Astrocyte (in vitro differentiated cells and primary cell): Measurements from ENCODE around the gene GRM7. TPM values are rescaled to one million over a fixed set of nuclear protein-coding genes. Genes with fewer than 3 reads are reported as not detected.

Source experiments
- DNase-seq: peaks from one replicate; pipeline ENCODE4 v3.0.0-alpha.2; 2010; ENCODE audit warnings: low read depth
- FAIRE-seq: peaks from 2 replicates; lab custom pipeline; 2011; peaks lifted over from hg19 to GRCh38; lab: Jason Lieb, UNC
- H2AFZ ChIP-seq: 2 replicates; pipeline ENCODE4 v1.6.0; 2012; ENCODE audit warnings: low read depth, low read length, inconsistent platforms
- H3K27ac ChIP-seq: 2 replicates; pipeline ENCODE4 v1.5.1; 2011; ENCODE audit warnings: low read depth, low read length, inconsistent platforms
- H3K27me3 ChIP-seq: 2 replicates; pipeline ENCODE4 v1.6.0; 2011; ENCODE audit warnings: low read length, inconsistent platforms; ENCODE audit not compliant: insufficient read depth
- H3K36me3 ChIP-seq: 2 replicates; pipeline ENCODE4 v1.5.1; 2011; ENCODE audit warnings: low read length, inconsistent platforms; ENCODE audit not compliant: insufficient read depth
- H3K4me1 ChIP-seq: 2 replicates; pipeline ENCODE4 v1.5.1; 2011; ENCODE audit warnings: low read length, inconsistent platforms; ENCODE audit not compliant: insufficient read depth
- H3K4me2 ChIP-seq: 2 replicates; pipeline ENCODE4 v1.6.0; 2012; ENCODE audit warnings: low read length, inconsistent platforms
- H3K4me3 ChIP-seq: 2 replicates; pipeline ENCODE4 v1.5.1; 2011; ENCODE audit warnings: low read depth, mild to moderate bottlenecking, low read length, inconsistent platforms; ENCODE audit not compliant: insufficient read depth
- H3K79me2 ChIP-seq: 2 replicates; pipeline ENCODE4 v1.6.0; 2012; ENCODE audit warnings: mild to moderate bottlenecking, low read length, inconsistent platforms; ENCODE audit not compliant: insufficient read depth
- H3K9ac ChIP-seq: 2 replicates; pipeline ENCODE4 v1.6.0; 2012; ENCODE audit warnings: mild to moderate bottlenecking, low read length, inconsistent platforms
- H3K9me3 ChIP-seq: 2 replicates; pipeline ENCODE4 v1.5.1; 2012; ENCODE audit warnings: low read depth, mild to moderate bottlenecking, low read length, inconsistent platforms; ENCODE audit not compliant: insufficient read depth
- H4K20me1 ChIP-seq: 2 replicates; pipeline ENCODE4 v1.6.0; 2012; ENCODE audit warnings: low read length, inconsistent platforms; ENCODE audit not compliant: insufficient read depth
- H3K27ac Mint-ChIP-seq: one replicate; pipeline ENCODE4 v1.8.0; 2021; ENCODE audit warnings: mild to moderate bottlenecking, mixed read lengths; ENCODE audit not compliant: unreplicated experiment
- H3K27me3 Mint-ChIP-seq: one replicate; pipeline ENCODE4 v1.8.0; 2021; ENCODE audit warnings: low read depth, mixed read lengths; ENCODE audit not compliant: unreplicated experiment
- H3K36me3 Mint-ChIP-seq: one replicate; pipeline ENCODE4 v1.8.0; 2021; ENCODE audit warnings: low read depth, mixed read lengths; ENCODE audit not compliant: unreplicated experiment
- H3K4me1 Mint-ChIP-seq: one replicate; pipeline ENCODE4 v1.8.0; 2021; ENCODE audit warnings: low read depth, mixed read lengths; ENCODE audit not compliant: unreplicated experiment
- H3K4me3 Mint-ChIP-seq: one replicate; pipeline ENCODE4 v1.8.0; 2021; ENCODE audit warnings: mild to moderate bottlenecking, moderate library complexity, mixed read lengths; ENCODE audit not compliant: unreplicated experiment
- H3K9me3 Mint-ChIP-seq: one replicate; pipeline ENCODE4 v1.8.0; 2021; ENCODE audit warnings: mild to moderate bottlenecking, mixed read lengths; ENCODE audit not compliant: unreplicated experiment
- EZH2 ChIP-seq: IDR thresholded peaks from 2 replicates; pipeline ENCODE4 v1.6.1; 2012; ENCODE audit warnings: mild to moderate bottlenecking, low read length, inconsistent platforms; ENCODE audit not compliant: insufficient read depth
- total RNA-seq: library from RNA; stranded (reverse); gene quantifications from 2 replicates; pipeline ENCODE4 v1.2.1, GENCODE V29; 2021
- TF ChIP-seq, protein P1 (sequence below): IDR thresholded peaks from 2 replicates; pipeline ENCODE4 v1.5.1; 2011; ENCODE audit warnings: low read depth, mild to moderate bottlenecking, inconsistent platforms, low read length, moderate library complexity; ENCODE audit not compliant: insufficient read depth

GRM7 gene
- total RNA-seq, 1 donor from 2014 or later, result not detected

DNA sequence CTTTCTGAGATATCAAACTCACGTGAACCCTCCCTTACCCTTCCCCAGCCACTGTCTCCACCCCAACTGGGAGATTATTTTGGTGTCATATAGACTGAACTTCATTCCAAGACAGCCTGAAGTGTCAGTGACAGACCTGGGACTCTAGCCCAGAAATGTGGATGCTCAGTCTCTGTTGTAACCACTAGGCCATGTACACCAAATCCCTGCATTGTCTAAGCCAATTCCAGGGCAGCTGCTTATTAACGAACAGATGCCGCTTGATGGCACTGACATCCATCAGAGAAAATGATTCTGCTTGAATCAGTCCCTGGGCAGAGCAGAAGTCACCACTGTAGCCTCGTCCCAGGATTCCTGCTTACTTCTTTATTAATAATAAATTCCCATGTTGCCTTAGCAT, 305.5 kb downstream of the GRM7 start:
- no peak for FAIRE-seq
- Mint-ChIP-seq H3K36me3 (no peaks in the 10 kb centered on the region), H3K27ac (no peak overlapping the region)

DNA sequence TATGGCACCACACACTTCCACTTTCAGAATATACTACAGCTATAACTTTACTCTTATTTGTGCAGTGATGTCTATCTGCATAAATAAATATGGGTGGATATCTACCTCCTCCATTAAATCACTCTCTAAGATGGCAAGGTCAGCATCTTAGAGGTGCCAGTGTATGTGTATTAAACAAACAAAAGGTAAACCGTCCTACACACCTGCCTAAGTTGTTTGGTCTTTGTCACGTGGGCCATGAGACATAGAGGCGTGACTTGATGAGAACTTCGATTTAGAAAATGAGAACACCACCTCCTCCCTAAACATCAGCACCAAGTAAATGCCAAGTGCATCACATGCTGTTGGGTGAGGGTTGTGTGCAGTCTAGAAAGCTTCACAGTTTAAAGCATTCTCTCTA, 310.6 kb downstream of the GRM7 start:
- Histone ChIP-seq H2AFZ (no peak overlapping the region), H3K4me3 (no peak overlapping the region), H3K27ac (no peak overlapping the region), H4K20me1 (no peaks in the 10 kb centered on the region), H3K36me3 (no peaks in the 10 kb centered on the region), H3K4me2 (no peak overlapping the region), H3K9ac (no peak overlapping the region), H3K4me1 (no peaks in the 10 kb centered on the region), H3K79me2 (no peaks in the 10 kb centered on the region), H3K27me3 (no peaks in the 10 kb centered on the region), H3K9me3 (no peaks in the 10 kb centered on the region)
- DNase-seq (no peak), FAIRE-seq (no peak)
- H3K4me1 Mint-ChIP-seq, result no peaks in the 10 kb centered on the region
- H3K9me3 Mint-ChIP-seq, result peaks cover 2% of the 10 kb centered on the region
- H3K4me3 Mint-ChIP-seq, result no peak overlapping the region
- H3K27me3 Mint-ChIP-seq, result no peaks in the 10 kb centered on the region
- TF ChIP-seq, protein P1, sequence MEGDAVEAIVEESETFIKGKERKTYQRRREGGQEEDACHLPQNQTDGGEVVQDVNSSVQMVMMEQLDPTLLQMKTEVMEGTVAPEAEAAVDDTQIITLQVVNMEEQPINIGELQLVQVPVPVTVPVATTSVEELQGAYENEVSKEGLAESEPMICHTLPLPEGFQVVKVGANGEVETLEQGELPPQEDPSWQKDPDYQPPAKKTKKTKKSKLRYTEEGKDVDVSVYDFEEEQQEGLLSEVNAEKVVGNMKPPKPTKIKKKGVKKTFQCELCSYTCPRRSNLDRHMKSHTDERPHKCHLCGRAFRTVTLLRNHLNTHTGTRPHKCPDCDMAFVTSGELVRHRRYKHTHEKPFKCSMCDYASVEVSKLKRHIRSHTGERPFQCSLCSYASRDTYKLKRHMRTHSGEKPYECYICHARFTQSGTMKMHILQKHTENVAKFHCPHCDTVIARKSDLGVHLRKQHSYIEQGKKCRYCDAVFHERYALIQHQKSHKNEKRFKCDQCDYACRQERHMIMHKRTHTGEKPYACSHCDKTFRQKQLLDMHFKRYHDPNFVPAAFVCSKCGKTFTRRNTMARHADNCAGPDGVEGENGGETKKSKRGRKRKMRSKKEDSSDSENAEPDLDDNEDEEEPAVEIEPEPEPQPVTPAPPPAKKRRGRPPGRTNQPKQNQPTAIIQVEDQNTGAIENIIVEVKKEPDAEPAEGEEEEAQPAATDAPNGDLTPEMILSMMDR, result no peak
- no peak for TF ChIP-seq EZH2
- H3K27ac Mint-ChIP-seq, result no peak overlapping the region
- no peaks in the 10 kb centered on the region for H3K36me3 Mint-ChIP-seq

More for the DNA sequence above, 305.5 kb downstream of the GRM7 start:
- DNase-seq, result no peak
- Histone ChIP-seq H3K9ac (no peak overlapping the region), H2AFZ (no peak overlapping the region), H3K4me2 (no peak overlapping the region), H3K27ac (no peak overlapping the region), H3K79me2 (no peaks in the 10 kb centered on the region), H3K9me3 (no peaks in the 10 kb centered on the region), H3K36me3 (no peaks in the 10 kb centered on the region), H4K20me1 (no peaks in the 10 kb centered on the region), H3K27me3 (no peaks in the 10 kb centered on the region), H3K4me3 (no peak overlapping the region), H3K4me1 (no peaks in the 10 kb centered on the region)
- Mint-ChIP-seq H3K4me1 (no peaks in the 10 kb centered on the region), H3K9me3 (no peaks in the 10 kb centered on the region), H3K4me3 (no peak overlapping the region), H3K27me3 (no peaks in the 10 kb centered on the region)
- TF ChIP-seq, protein P1, result no peak
- TF ChIP-seq EZH2, result no peak

DNA sequence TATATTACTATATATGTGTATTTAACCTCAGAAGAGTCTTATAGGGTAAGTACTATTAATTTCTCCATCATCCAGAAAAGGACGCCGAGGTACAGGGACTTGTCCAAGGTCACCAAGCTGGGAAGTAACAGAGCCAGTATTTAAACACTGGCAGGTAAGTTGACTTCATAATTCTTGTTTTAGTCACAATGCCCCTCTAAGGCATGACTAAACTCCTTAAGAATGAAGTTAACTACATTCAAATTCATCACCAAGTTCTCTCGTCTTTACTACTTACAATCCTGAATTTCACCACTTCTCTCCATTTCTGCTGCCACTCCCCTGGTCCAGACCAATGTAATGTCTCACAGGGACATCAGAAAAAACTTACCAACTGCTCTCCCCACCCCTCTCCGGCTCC, 312.1 kb downstream of the GRM7 start:
- Mint-ChIP-seq H3K4me3 (no peak overlapping the region), H3K36me3 (no peaks in the 10 kb centered on the region), H3K4me1 (no peaks in the 10 kb centered on the region), H3K27me3 (no peaks in the 10 kb centered on the region), H3K27ac (no peak overlapping the region), H3K9me3 (peaks cover 2% of the 10 kb centered on the region)
- TF ChIP-seq EZH2, result no peak
- TF ChIP-seq, protein P1, result no peak
- no peaks in the 10 kb centered on the region for H3K4me1 ChIP-seq
- no peak overlapping the region for H3K4me3 ChIP-seq
- no peaks in the 10 kb centered on the region for H3K79me2 ChIP-seq
- no peak overlapping the region for H2AFZ ChIP-seq
- no peak overlapping the region for H3K27ac ChIP-seq
- H3K4me2 ChIP-seq, result no peak overlapping the region
- FAIRE-seq (no peak), DNase-seq (no peak)
- H3K9me3 ChIP-seq, result no peaks in the 10 kb centered on the region
- no peak overlapping the region for H3K9ac ChIP-seq
- H4K20me1 ChIP-seq, result no peaks in the 10 kb centered on the region
- no peaks in the 10 kb centered on the region for H3K27me3 ChIP-seq
- no peaks in the 10 kb centered on the region for H3K36me3 ChIP-seq
